HG03460 (cell line): Measurements from ENCODE around the gene ANTXR1.

Experiments
- ATAC-seq: cut with Tn5 transposase; IDR thresholded peaks from one replicate; pipeline ENCODE4 v1.9.1; 2021; ENCODE audit not compliant: unreplicated experiment

Gene ANTXR1

DNA sequence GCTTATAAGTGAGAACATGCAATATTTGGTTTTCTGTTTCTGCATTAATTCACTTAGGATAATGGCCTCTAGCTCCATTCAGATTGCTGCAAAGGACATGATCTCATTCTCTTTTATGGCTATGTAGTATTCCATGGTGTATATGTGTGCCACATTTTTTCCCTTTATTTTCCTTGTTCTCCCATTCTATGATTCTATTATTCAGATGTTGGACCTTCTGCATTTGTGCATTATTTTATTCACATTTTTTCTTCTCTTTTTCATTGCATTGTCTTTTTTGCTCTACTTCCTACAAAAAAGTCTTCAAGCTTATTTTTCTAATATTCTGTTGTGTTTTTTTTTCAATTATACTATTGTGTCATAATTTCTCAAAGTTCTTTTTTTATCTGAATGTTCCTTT lies 11.1 kb upstream of the ANTXR1 start:
- ATAC-seq = no peak

DNA sequence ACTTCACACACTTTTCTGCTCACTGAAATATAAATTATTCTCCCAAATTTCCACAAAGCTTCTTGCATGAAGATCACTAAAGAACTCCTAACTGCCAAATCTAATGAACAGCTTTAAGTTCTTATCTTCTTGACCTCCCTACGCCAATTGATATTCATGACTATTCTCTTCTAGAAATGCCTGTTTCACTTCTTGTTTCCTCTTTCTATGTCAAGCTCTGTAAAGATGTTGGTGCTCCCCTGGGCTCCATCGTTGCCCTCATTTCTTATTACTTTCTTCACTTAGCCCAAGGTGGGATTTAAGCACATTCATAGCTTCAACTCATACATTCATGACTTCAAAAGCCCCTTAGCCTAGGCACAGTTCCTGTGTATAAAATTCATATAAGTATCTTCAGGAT lies 9.2 kb upstream of the ANTXR1 start:
- no peak for ATAC-seq

- no peak for ATAC-seq
Observed at GRCh38 chr2:69007169-69007568, 5.8 kb upstream of the ANTXR1 start.

GRCh38 chr2:69007603-69008002 lies 5.4 kb upstream of the ANTXR1 start:
- ATAC-seq = no peak

GRCh38 chr2:69010437-69011194 lies 2.4 kb upstream of the ANTXR1 start:
- ATAC-seq = no peak

DNA sequence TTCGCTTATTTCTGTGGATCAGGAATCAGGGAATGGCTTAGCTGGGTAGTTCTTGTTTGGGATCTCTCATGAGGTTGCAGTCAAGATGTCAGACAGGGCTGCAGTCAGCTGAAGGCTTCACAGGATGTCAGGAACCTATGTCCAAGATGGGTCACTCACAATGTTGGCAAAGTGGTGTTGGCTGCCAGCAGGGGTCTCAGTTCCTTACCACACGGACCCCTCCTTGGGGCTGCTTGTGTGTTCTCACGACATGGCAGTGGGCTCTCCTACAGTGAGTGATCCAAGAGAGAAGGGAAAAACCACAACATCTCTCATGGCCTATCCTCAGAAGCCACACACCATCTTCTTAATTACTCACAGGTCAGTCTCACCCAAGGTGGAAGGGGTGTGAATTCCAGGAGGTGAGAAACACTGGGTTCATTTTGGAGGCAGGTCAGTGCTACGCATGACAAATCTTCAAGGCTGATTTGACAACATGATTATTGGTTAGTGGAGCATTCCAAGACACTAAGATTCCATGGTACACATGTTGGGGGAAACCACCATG lies 1.3 kb upstream of the ANTXR1 start:
- no peak for ATAC-seq

DNA sequence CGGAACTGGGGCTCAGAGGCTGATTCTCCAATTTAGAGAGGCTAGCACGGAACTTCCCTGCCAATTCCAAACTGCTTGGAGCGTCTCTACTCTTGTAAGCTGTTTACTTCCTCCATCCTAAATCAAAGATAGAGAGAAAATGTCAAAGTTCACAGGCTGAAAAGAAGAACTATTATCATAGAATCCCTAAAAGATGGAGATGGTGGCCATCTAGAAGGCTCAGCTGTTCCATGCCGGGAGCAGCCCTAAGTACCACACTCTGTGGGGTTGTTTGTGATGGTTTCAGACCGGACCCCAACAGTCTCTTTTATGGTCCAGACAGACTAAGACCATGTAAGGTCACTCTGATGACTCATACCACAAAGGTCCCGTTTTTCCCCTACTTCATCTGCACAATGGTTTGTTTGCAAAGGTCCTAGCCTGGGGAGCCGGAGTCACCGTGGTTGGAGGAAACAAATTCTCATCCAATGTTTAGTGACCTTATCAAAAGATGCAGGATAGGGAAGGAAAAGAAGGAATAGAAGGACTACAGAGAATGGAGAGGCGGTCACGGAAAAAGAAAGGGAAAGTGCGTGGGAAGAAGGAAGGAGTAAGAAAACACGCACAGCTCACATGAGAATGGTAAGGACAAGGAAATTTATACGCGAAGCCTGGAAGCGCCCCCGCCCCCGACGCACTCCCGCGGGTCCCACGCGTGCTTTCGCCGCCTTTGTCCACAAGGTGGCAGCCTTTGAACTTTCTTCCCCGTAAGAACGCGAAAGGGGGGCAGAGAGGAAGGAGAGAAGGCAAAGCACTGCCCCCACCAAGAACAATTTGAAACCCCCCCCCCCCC lies 453 bp upstream of the ANTXR1 start:
- no peak for ATAC-seq

DNA sequence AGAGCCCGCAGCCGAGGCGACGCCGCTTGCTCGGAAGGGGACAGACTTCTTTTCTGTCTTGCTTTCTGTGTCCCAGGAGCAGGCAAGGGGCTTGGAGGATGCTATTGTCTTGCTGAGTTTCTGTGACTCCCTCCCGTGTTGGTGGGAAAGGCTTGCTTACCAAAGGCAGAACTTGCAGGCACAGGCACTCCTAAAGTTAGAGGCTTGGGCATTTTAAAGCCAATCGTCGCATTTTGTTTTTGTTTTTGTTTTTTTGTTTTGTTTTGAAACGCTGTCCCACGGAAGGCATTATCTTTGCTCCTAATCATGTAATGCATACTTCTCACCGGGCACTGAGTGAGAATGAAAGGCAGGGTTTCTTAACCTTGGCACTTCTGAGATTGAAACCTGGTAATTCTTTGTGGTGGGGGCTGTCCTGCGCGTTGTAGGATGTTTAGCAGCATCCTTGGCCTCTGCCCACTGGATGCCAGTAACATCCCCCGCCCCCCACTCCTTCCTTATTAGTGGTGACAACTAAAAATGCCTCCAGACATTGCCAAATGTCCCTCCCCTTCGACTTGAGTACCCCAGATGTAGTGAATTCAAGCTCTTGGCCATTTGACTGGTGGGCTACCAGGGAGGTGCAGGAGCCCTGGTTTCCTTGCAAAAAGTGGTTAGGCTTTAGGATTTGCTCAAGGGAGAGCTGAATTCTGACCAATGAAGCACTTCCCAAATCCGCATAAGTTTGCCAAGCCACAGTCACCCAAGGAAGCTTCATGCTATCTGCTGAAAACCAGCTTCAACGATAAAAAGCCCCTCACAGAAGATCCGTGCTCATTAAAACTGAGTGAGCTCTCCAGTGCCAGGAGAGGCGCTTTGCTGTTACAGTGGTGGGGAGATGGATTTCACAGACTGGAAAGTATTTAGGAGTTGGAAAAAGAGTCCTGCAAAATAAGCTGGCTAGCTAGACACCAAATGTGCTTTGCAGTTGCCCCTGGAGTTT lies 1.2 kb downstream of the ANTXR1 start:
- no peak for ATAC-seq

GRCh38 chr2:69017080-69017479 lies 4.1 kb downstream of the ANTXR1 start:
- no peak for ATAC-seq

- no peak for ATAC-seq
Observed at GRCh38 chr2:69017835-69018234, 4.9 kb downstream of the ANTXR1 start.

DNA sequence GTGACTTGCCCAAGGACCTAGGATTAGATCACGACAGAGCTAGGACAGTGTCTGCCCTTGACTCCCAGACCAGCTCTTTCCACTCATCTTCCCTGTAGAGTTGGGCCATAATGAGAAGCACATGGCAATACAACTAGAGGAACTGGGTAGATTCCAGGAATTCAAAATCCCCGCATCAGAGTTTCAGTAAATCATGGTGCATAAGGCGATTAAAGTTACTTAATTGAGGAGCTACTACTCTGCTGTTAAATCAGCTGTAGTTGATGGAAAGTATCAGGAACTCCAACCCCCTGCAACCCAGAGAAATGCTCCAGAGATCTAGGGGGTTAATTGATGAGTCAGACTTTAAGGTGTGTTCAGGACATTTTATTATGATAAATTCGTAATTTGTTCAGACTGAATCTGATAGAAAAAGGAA lies 5.7 kb downstream of the ANTXR1 start:
- ATAC-seq = no peak

- no peak for ATAC-seq
Observed at GRCh38 chr2:69020496-69021426, 7.8 kb downstream of the ANTXR1 start.

DNA sequence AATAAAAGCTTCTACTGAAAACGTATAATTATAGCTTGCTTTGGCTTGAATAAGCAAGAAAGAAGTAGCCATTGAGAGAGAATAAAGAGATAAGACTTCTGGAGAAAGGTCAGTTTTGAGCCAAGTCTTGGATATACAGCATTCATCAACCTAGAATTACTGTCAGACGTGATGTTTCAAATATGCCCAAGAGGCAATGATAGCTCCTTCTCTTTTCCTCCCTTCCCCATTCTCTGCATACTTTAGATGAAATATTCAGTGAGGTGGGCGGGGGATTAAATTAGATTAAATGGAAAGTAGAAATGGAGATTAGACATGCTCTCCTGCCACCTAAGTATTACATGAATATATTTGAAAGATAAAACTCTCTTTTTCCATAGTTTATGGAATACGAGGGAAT lies 8.7 kb downstream of the ANTXR1 start:
- no peak for ATAC-seq

- no peak for ATAC-seq
Observed at GRCh38 chr2:69022548-69022947, 9.6 kb downstream of the ANTXR1 start.

DNA sequence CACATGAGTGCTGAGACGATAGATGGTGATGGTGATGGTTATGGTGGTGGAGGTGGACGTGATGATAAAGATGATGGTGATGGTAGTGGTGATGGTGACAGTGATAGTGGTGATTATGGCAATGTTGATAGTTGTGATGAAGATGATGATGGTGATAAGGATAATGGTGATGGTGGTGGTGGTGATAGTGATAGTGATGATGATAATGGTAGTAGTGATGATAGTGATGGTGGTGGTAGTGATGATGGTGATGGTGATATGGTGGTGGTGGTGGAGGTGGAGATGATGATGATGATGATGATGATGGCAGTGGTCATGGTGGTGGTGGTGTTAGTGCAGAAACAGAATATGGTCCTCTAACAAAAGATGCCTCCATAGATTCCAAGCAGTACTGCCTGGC lies 10.3 kb downstream of the ANTXR1 start:
- ATAC-seq = no peak

- ATAC-seq = no peak
Observed at GRCh38 chr2:69026026-69026425, 13.0 kb downstream of the ANTXR1 start.

- ATAC-seq = no peak
Observed at GRCh38 chr2:69026691-69027459, 13.9 kb downstream of the ANTXR1 start.

DNA sequence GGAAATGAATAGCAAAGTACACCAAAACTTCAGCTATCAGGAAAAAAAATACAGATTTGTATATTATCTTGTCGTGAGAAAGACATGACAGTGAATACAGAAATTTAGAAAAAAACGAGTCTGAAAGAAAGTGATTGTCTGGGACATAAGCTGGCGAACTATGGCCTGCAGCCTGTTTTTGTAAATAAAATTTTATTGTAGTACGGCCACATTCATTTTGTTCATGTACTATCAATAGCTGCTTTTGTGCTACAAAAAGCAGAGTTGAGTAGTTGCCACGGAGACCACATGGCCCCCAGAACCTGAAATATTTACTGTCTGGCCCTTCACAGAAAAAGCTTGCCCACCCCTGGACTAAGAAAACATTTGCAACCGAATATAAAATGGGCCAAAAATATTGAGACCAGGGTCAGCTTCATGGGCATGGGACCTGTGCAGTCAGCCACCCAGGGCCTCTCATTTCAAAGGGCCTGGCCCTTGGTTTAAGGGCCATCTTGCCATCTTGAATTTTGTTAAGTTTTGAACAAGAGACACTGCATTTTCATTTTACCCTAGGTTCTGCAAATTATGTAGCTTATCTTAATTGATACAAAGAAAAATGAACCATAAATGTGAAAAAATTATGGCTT lies 17.9 kb downstream of the ANTXR1 start:
- ATAC-seq = no peak

- no peak for ATAC-seq
Observed at GRCh38 chr2:69031466-69031865, 18.5 kb downstream of the ANTXR1 start.
